Sigmoid colon (tissue), 7 donors: Measurements from ENCODE around the gene CRYBG1. TPM values are rescaled to one million over a fixed set of nuclear protein-coding genes. Genes with fewer than 3 reads are reported as not detected.

Experiments
- DNase-seq: peaks from one replicate; pipeline ENCODE4 v3.0.0-alpha.2; 2019
- H3K27ac ChIP-seq, 4 donors: fragments of 200-600 bp; sonication (generic); one replicate each; pipeline ENCODE4 v1.5.1; 2016 to 2019; ENCODE audit warnings: mild to moderate bottlenecking in 1 of 4
- H3K27me3 ChIP-seq, 3 donors: fragments of 200-600 bp; sonication (generic); one replicate each; pipeline ENCODE4 v1.5.1; 2019; ENCODE audit warnings: mild to moderate bottlenecking in 1 of 3
- H3K36me3 ChIP-seq, 4 donors: fragments of 200-600 bp; sonication (generic); one replicate each; pipeline ENCODE4 v1.5.1; 2016 to 2019
- H3K4me1 ChIP-seq, 4 donors: fragments of 200-600 bp; sonication (generic); one replicate each; pipeline ENCODE4 v1.5.1; 2017 to 2019
- H3K4me3 ChIP-seq, 4 donors: fragments of 200-600 bp; sonication (generic); one replicate each; pipeline ENCODE4 v1.5.1; 2017 to 2019; ENCODE audit warnings: mild to moderate bottlenecking in 2 of 4, moderate library complexity in 1 of 4
- H3K9me3 ChIP-seq, 4 donors: fragments of 200-600 bp in 3 of 4; sonication (generic) in 3 of 4; one replicate each; pipeline versions ENCODE4 v1.5.1 to v1.6.1; 2013 to 2019
- CTCF ChIP-seq, 4 experiments: fragments of 450-650 bp in 3 of 4; fragments of 200-600 bp in 1 of 4; IDR thresholded peaks; one replicate each; pipeline ENCODE4 v1.5.1; 2016 to 2019; ENCODE audit warnings: antibody characterized with exemption in 4 of 4, mild to moderate bottlenecking in 3 of 4, moderate library complexity in 2 of 4
- EP300 ChIP-seq, 4 donors: sonication (generic); formaldehyde crosslinking; IDR thresholded peaks; one replicate each; pipeline ENCODE4 v1.6.1; 2017; ENCODE audit warnings: antibody characterized with exemption in 4 of 4
- POLR2A ChIP-seq, 2 donors: fragments of 450-650 bp; IDR thresholded peaks; one replicate each; pipeline ENCODE4 v1.6.1; 2016; ENCODE audit warnings: antibody characterized with exemption in 2 of 2, mild to moderate bottlenecking in 2 of 2, moderate library complexity in 2 of 2
- POLR2AphosphoS5 ChIP-seq, 4 donors: sonication (generic); formaldehyde crosslinking; IDR thresholded peaks; one replicate each; pipeline ENCODE4 v1.6.1; 2017; ENCODE audit warnings: antibody characterized with exemption in 4 of 4
- WGBS, 2 donors: extraction: QIAGEN DNeasy Blood & Tissue Kit; methylation state at CpG; one replicate each; pipeline ENCODE4 v1.1.7; 2013; 5-methylcytosine and 5-hydroxymethylcytosine counted together
- intact Hi-C: fragments of 100-400 bp; cut with DNase I; formaldehyde crosslinking; loops from one replicate; pipeline ENCODE4 v1.15.1; 2023
- polyA plus RNA-seq, 3 donors: library from polyadenylated mRNA; stranded (reverse); fragments of 200-250 nt; gene quantifications; one replicate each; pipeline ENCODE4 v1.2.3, GENCODE V29; 2013
- total RNA-seq, 4 donors: library from RNA; depleted of rRNA; stranded (reverse); fragments of >200 nt; gene quantifications; one replicate each; pipeline ENCODE4 v1.1.0, GENCODE V29; 2016
- donor health status: healthy with polysubstance abuse.
- donor health status: Bipolar disorder and iron deficiency.
- donor health status: healthy.

Gene CRYBG1
- total and polyA plus RNA-seq, 7 donors, result 5.8 to 26.5 (median 10.2) TPM

GRCh38 chr6:106517706-106518105 is 157.2 kb downstream of the CRYBG1 start:
- 57 to 80% methylated on average over 2 of the region's 2 CpGs for WGBS, 2 donors
- H3K27me3 ChIP-seq, result peaks cover 0 to 6% (median 0%) of the 10 kb centered on the region in 3 donors
- H3K9me3 ChIP-seq, result no peaks in the 10 kb centered on the region
- peaks cover 0 to 23% (median 10%) of the 10 kb centered on the region in 4 donors for H3K4me1 ChIP-seq
- no peak for DNase-seq
- no peak overlapping the region for H3K4me3 ChIP-seq
- intact Hi-C loops, result no loop called here
- H3K36me3 ChIP-seq, result no peaks in the 10 kb centered on the region
- no peak for TF ChIP-seq EP300 (IDR thresholded peaks at IDR 0.05)
- TF ChIP-seq POLR2A (IDR thresholded peaks at IDR 0.05), result no peak
- TF ChIP-seq CTCF (IDR thresholded peaks at IDR 0.05), result no peak
- no peak for TF ChIP-seq POLR2AphosphoS5 (IDR thresholded peaks at IDR 0.05)
- no peak overlapping the region for H3K27ac ChIP-seq

- H3K27ac ChIP-seq, result peak overlapping the region in 2 of 4 donors; percentile 56 to 60
- WGBS, 2 donors, result 88 to 90% methylated on average over 3 of the region's 3 CpGs
- H3K4me1 ChIP-seq, result peaks cover 0 to 14% (median 4%) of the 10 kb centered on the region in 4 donors
- intact Hi-C loops, result no loop called here
- no peaks in the 10 kb centered on the region for H3K36me3 ChIP-seq
- H3K27me3 ChIP-seq, result no peaks in the 10 kb centered on the region
- DNase-seq, result no peak
- no peaks in the 10 kb centered on the region for H3K9me3 ChIP-seq
- no peak overlapping the region for H3K4me3 ChIP-seq
- TF ChIP-seq CTCF (IDR thresholded peaks at IDR 0.05) (no peak), EP300 (IDR thresholded peaks at IDR 0.05) (no peak), POLR2A (IDR thresholded peaks at IDR 0.05) (no peak), POLR2AphosphoS5 (IDR thresholded peaks at IDR 0.05) (no peak)
These were observed 158.2 kb downstream of the CRYBG1 start for GRCh38 chr6:106518748-106519147.

GRCh38 chr6:106519460-106520394 is 159.2 kb downstream of the CRYBG1 start:
- peak; percentile 72 for DNase-seq
- 40 to 78% methylated on average over 14 of the region's 14 CpGs for WGBS, 2 donors
- peak overlapping the region in 3 of 4 donors; percentile 34 to 60 (median 56) for H3K27ac ChIP-seq
- no peaks in the 10 kb centered on the region for H3K36me3 ChIP-seq
- no peaks in the 10 kb centered on the region for H3K9me3 ChIP-seq
- H3K4me3 ChIP-seq, result no peak overlapping the region
- H3K4me1 ChIP-seq, result peaks cover 0 to 10% (median 4%) of the 10 kb centered on the region in 4 donors
- intact Hi-C loops, result no loop called here
- H3K27me3 ChIP-seq, result no peaks in the 10 kb centered on the region
- TF ChIP-seq POLR2AphosphoS5 (IDR thresholded peaks at IDR 0.05), result peak in 3 of 4 donors; percentile 9 to 59 (median 27)
- no peak for TF ChIP-seq POLR2A (IDR thresholded peaks at IDR 0.05)
- TF ChIP-seq CTCF (IDR thresholded peaks at IDR 0.05), result no peak
- TF ChIP-seq EP300 (IDR thresholded peaks at IDR 0.05), result no peak

GRCh38 chr6:106520711-106521401 is 160.3 kb downstream of the CRYBG1 start:
- no peaks in the 10 kb centered on the region for H3K9me3 ChIP-seq
- peak overlapping the region in 2 of 4 donors; percentile 34 to 60 for H3K27ac ChIP-seq
- no peaks in the 10 kb centered on the region for H3K36me3 ChIP-seq
- intact Hi-C loops, result no loop called here
- DNase-seq, result no peak
- TF ChIP-seq CTCF (IDR thresholded peaks at IDR 0.05) (no peak), POLR2AphosphoS5 (IDR thresholded peaks at IDR 0.05) (no peak), POLR2A (IDR thresholded peaks at IDR 0.05) (no peak), EP300 (IDR thresholded peaks at IDR 0.05) (no peak)
- H3K4me3 ChIP-seq, result no peak overlapping the region
- H3K4me1 ChIP-seq, result peaks cover 0 to 18% (median 3%) of the 10 kb centered on the region in 4 donors
- H3K27me3 ChIP-seq, result no peaks in the 10 kb centered on the region
- 56 to 57% methylated on average over 15 of the region's 15 CpGs for WGBS, 2 donors
